B cell (primary cell): Measurements from ENCODE around the gene GDF9. TPM values are rescaled to one million over a fixed set of nuclear protein-coding genes. Genes with fewer than 3 reads are reported as not detected.

Experiments
- ATAC-seq: fragments of 200-7000 bp; cut with Tn5 transposase; one replicate; pipeline ENCODE4 v1.10.0; 2021; ENCODE audit warnings: low read depth, mild to moderate bottlenecking, moderate number of reproducible peaks, moderate library complexity
- CTCF ChIA-PET: fragments of 350-600 bp; sonication (Branson Sonifier 250); formaldehyde crosslinking; loops from one replicate; lab custom pipeline; 2021; ENCODE audit warnings: antibody characterized with exemption, inconsistent platforms; lab: Charles Lee
- POLR2A ChIA-PET: fragments of 350-600 bp; sonication (Branson Sonifier 250); formaldehyde crosslinking; loops from one replicate; lab custom pipeline; 2021; ENCODE audit warnings: antibody characterized with exemption; lab: Charles Lee
- DNase-seq: peaks from one replicate; pipeline ENCODE4 v3.0.0; 2013
- H2AFZ ChIP-seq: 2 replicates; pipeline ENCODE4 v1.6.1; 2012; ENCODE audit warnings: mild to moderate bottlenecking, low read depth, low read length; ENCODE audit not compliant: insufficient read depth, poor library complexity, severe bottlenecking
- H3K27ac ChIP-seq, 2 donors: 1 replicate in 1 of 2; 2 replicates in 1 of 2; pipeline ENCODE4 v1.5.1; 2012 to 2013; ENCODE audit warnings: low read length in 2 of 2, mild to moderate bottlenecking in 2 of 2, moderate library complexity in 1 of 2
- H3K27me3 ChIP-seq, 4 experiments: fragments of 200-600 bp in 1 of 4; sonication (generic) in 1 of 4; replicated peaks in 1 of 4; 1 replicate in 2 of 4; 2 replicates in 2 of 4; pipeline versions ENCODE4 v1.6.1 to v1.7.0; 2013 to 2016; ENCODE audit warnings: low read length in 3 of 4, mild to moderate bottlenecking in 2 of 4, mixed read lengths in 1 of 4, moderate library complexity in 1 of 4; ENCODE audit not compliant: insufficient read depth in 4 of 4, control insufficient read depth in 3 of 4; ENCODE audit errors: control extremely low read depth in 1 of 4
- H3K36me3 ChIP-seq, 2 experiments: replicated peaks in 1 of 2; 1 replicate in 1 of 2; 2 replicates in 1 of 2; pipeline versions ENCODE4 v1.6.1 to v1.7.1; 2013; ENCODE audit warnings: low read length in 1 of 2; ENCODE audit not compliant: insufficient read depth in 2 of 2, control insufficient read depth in 1 of 2; ENCODE audit errors: control extremely low read depth in 1 of 2, extremely low read depth in 1 of 2
- H3K4me1 ChIP-seq, 2 donors: fragments of 200-600 bp in 1 of 2; sonication (generic) in 1 of 2; 1 replicate in 1 of 2; 2 replicates in 1 of 2; pipeline versions ENCODE4 v1.5.1 to v1.6.1; 2013 to 2017; ENCODE audit warnings: low read length in 2 of 2; ENCODE audit not compliant: control insufficient read depth in 2 of 2, insufficient read depth in 2 of 2
- H3K4me2 ChIP-seq: replicated peaks from 2 replicates; pipeline ENCODE3; 2012; ENCODE audit warnings: mild to moderate bottlenecking, low read depth, low read length; ENCODE audit not compliant: poor library complexity, severe bottlenecking
- H3K4me3 ChIP-seq, 5 experiments: fragments of 200-600 bp in 1 of 5; sonication (generic) in 1 of 5; 1 replicate in 3 of 5; 2 replicates in 2 of 5; pipeline versions ENCODE4 v1.5.1 to v1.7.0; 2011 to 2016; ENCODE audit warnings: low read length in 4 of 5, mild to moderate bottlenecking in 4 of 5, low read depth in 2 of 5, control low read depth in 1 of 5, moderate library complexity in 1 of 5; ENCODE audit not compliant: insufficient read depth in 1 of 5; ENCODE audit errors: control extremely low read depth in 1 of 5, extremely low read depth in 1 of 5
- H3K79me2 ChIP-seq: fragments of 200-600 bp; sonication (generic); one replicate; pipeline ENCODE4 v1.6.0; 2016; ENCODE audit warnings: low read length; ENCODE audit not compliant: control insufficient read depth, insufficient read depth
- H3K9ac ChIP-seq: fragments of 200-600 bp; sonication (generic); 2 replicates; pipeline ENCODE4 v1.6.1; 2017; ENCODE audit warnings: mild to moderate bottlenecking, low read length, moderate library complexity
- H3K9me3 ChIP-seq, 3 donors: one replicate each; pipeline versions ENCODE4 v1.6.1 to v1.7.1; 2013; ENCODE audit warnings: low read length in 2 of 3; ENCODE audit not compliant: control insufficient read depth in 2 of 3, insufficient read depth in 1 of 3; ENCODE audit errors: control extremely low read depth in 1 of 3
- H4K20me1 ChIP-seq: 2 replicates; pipeline ENCODE4 v1.6.0; 2012; ENCODE audit warnings: mild to moderate bottlenecking, low read length; ENCODE audit not compliant: insufficient read depth, control insufficient read depth, poor library complexity, severe bottlenecking
- H3K27ac Mint-ChIP-seq: one replicate; pipeline ENCODE4 v1.8.0; 2021; ENCODE audit warnings: mixed read lengths
- H3K27me3 Mint-ChIP-seq: one replicate; pipeline ENCODE4 v1.8.0; 2021; ENCODE audit warnings: mixed read lengths
- H3K4me1 Mint-ChIP-seq: one replicate; pipeline ENCODE4 v1.8.0; 2021; ENCODE audit warnings: mixed read lengths
- H3K4me3 Mint-ChIP-seq: one replicate; pipeline ENCODE4 v1.8.0; 2021; ENCODE audit warnings: mixed read lengths
- H3K9me3 Mint-ChIP-seq: one replicate; pipeline ENCODE4 v1.8.0; 2022; ENCODE audit warnings: mixed read lengths; ENCODE audit not compliant: insufficient read depth
- CTCF ChIP-seq: fragments of 200-600 bp; IDR thresholded peaks from one replicate; pipeline ENCODE4 v1.8.0; 2022; ENCODE audit warnings: antibody characterized with exemption, mild to moderate bottlenecking
- EZH2 ChIP-seq: IDR thresholded peaks from 2 replicates; pipeline ENCODE4 v1.6.1; 2012; ENCODE audit warnings: borderline replicate concordance, low read depth, mild to moderate bottlenecking, moderate library complexity, low read length; ENCODE audit not compliant: insufficient read depth, poor library complexity, severe bottlenecking
- WGBS: methylation state at CpG from one replicate; pipeline ENCODE4 v1.1.5; 2013; ENCODE audit warnings: missing lambda C conversion rate; ENCODE audit not compliant: insufficient coverage; 5-methylcytosine and 5-hydroxymethylcytosine counted together
- intact Hi-C: fragments of 100-400 bp; cut with micrococcal nuclease; formaldehyde crosslinking; loops from one replicate; pipeline ENCODE4 v1.10.0; 2022
- polyA plus RNA-seq: library from polyadenylated mRNA; depleted of rRNA; stranded (reverse); fragments of >200 nt; gene quantifications from 2 replicates; pipeline ENCODE4 v1.2.3, GENCODE V29; 2012
- total RNA-seq, 2 donors: library from RNA; stranded (reverse); fragments of 120-200 nt in 1 of 2; gene quantifications; 1 replicate in 1 of 2; 2 replicates in 1 of 2; pipeline versions ENCODE4 v1.2.3 to v1.2.4, GENCODE V29; 2013 to 2022

GDF9 gene
- total and polyA plus RNA-seq, 2 donors (not counting 1 experiment from before 2014, with no cell fraction given): 0.67 to 0.88 TPM

DNA sequence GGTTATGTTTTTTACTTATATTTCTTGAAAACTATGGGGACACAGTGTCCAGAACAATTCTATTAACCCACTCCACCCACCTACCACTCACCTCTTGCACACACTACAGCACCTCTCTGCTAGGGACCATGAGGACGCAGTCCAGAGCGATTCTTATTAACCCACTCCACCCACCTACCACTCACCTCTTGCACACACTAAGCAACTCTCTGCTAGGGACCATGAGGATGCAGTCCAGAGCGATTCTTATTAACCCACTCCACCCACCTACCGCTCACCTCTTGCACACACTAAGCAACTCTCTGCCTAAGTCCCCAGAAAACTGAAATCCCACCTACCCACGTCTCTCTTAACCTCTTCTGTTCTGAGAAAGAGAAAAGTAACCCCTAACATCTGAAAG, 33.7 kb downstream of the GDF9 start:
- Histone ChIP-seq H3K27me3 (peaks cover 0 to 32% (median 16%) of the 10 kb centered on the region in 4 experiments), H4K20me1 (no peaks in the 10 kb centered on the region), H3K4me3 (no peak overlapping the region), H3K27ac (no peak overlapping the region), H3K4me2 (no peak overlapping the region), H3K79me2 (no peaks in the 10 kb centered on the region), H3K9ac (no peak overlapping the region), H3K36me3 (no peaks in the 10 kb centered on the region), H3K4me1 (peaks cover 12 to 14% of the 10 kb centered on the region in 2 donors), H3K9me3 (peaks cover 0 to 7% (median 0%) of the 10 kb centered on the region in 3 donors), H2AFZ (no peak overlapping the region)
- DNase-seq (no peak), ATAC-seq (no peak)
- Mint-ChIP-seq H3K4me3 (peak overlapping the region; percentile 47), H3K27ac (no peak overlapping the region), H3K4me1 (peaks cover 14% of the 10 kb centered on the region), H3K27me3 (peaks cover 8% of the 10 kb centered on the region), H3K9me3 (no peaks in the 10 kb centered on the region)
- TF ChIP-seq EZH2 (no peak), CTCF (no peak)
- intact Hi-C loops: loop anchor here (5.0 kb wide), 1 partner anchor 515 kb away; no protein-coding TSS in a partner anchor
- ChIA-PET CTCF (interaction anchor here (1.3 to 7.4 kb wide), 3 partner anchors 12 to 50 kb away, joined by 5 to 41 read pairs (median 13); partner anchors contain the start of genes GDF9 and UQCRQ), POLR2A (no interaction called here)
- WGBS: 100% methylated on average over 5 of the region's 5 CpGs

- Mint-ChIP-seq H3K9me3 (no peaks in the 10 kb centered on the region), H3K4me3 (peak overlapping the region; percentile 83), H3K27me3 (peaks cover 20% of the 10 kb centered on the region), H3K27ac (peak overlapping the region; percentile 37), H3K4me1 (peaks cover 17% of the 10 kb centered on the region)
- TF ChIP-seq EZH2 (no peak), CTCF (no peak)
- Histone ChIP-seq H3K4me3 (peak overlapping the region in 3 of 5 experiments; percentile 52 to 73 (median 62)), H3K36me3 (no peaks in the 10 kb centered on the region), H3K4me1 (peaks cover 12 to 16% of the 10 kb centered on the region in 2 donors), H3K4me2 (peak overlapping the region; percentile 88), H4K20me1 (no peaks in the 10 kb centered on the region), H3K79me2 (no peaks in the 10 kb centered on the region), H3K9me3 (peaks cover 0 to 5% (median 0%) of the 10 kb centered on the region in 3 donors), H3K9ac (peak overlapping the region; percentile 65), H3K27me3 (peaks cover 0 to 44% (median 24%) of the 10 kb centered on the region in 4 experiments), H3K27ac (no peak overlapping the region), H2AFZ (peak overlapping the region; percentile 89)
- DNase-seq: no peak
- WGBS: 97% methylated on average over 11 of the region's 15 CpGs
- ATAC-seq: no peak
- CTCF ChIA-PET: interaction anchor here (1.1 to 7.4 kb wide), 6 partner anchors 11 to 60 kb away, joined by 3 to 75 read pairs (median 9); partner anchors contain the start of genes GDF9 and UQCRQ
- intact Hi-C loops: loop anchor here (5.0 kb wide), 1 partner anchor 516 kb away; no protein-coding TSS in a partner anchor
- POLR2A ChIA-PET: interaction anchor here (1.3 kb wide), 1 partner anchor 9 kb away, joined by 3 read pairs; no protein-coding TSS in a partner anchor
These were observed 35.0 kb downstream of the GDF9 start for GRCh38 chr5:132831095-132831860.
